Stimulated activated CD8-positive, alpha-beta memory T cell treated with anti-CD3 and anti-CD28 coated beads, Interleukin-2, amount 100 ng/mL, for 48 hours (primary cell): ENCODE results near the gene POLD3.

Experiments
- DNase-seq, 2 donors: peaks; one replicate each; pipeline ENCODE4 v3.0.0-alpha.2; 2020; ENCODE audit warnings: low read depth in 2 of 2

The POLD3 gene

DNA sequence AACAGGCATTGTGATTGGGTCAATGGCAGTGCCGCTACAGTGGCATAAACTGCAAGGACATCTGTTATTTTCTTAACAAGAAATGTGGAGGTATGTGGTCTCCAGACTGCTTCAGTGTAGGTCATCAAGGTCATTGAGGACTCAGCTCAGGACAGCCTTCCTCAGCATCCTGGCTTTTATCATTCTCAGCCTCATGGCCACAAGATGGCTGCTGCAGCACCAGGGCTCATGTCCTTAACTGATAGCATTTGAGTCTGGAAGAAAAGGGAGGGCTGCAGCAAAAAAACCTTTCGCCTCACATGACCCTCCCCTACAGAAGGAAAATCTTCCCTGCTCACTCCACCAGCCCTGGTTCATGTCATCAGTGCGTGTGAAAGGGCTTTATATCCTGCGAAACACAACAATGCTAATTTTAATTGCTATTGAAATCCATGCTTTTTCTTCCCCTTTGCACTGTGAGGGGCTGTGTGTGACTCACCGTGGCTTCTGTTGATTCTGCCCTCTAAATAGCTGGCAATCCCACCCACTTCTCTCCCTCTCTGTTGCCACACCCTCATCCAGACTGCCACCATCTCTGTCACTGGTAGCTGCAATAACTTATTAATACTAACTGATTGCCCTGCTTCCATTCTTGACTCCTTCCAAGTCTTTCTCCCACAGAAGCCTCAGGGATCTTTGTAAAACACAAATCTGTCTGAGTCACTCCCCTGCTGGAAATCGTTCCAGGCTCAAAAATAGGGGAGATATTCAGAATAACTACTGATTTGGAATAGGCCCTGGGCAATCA is 95.0 kb downstream of the POLD3 start:
- no peak for DNase-seq

DNA sequence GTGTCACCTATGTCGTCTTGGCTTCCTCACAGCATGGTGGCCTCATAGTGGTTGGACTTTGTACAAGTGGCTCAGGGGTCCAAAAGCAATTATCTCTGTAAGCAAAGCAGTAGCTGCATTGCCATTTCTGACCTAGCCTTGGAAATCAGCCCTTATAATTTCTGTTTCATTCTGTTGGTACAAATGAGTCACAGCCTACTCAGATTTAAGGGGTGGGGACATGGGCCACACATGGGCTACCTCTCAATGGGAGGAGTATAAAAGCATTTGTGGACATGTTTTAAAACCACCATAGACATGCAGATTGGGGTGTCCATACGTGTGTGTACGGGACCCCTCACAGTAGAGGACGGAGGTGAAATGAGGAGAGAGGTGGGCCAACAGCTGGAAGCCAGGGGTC is 97.3 kb downstream of the POLD3 start:
- no peak for DNase-seq

DNA sequence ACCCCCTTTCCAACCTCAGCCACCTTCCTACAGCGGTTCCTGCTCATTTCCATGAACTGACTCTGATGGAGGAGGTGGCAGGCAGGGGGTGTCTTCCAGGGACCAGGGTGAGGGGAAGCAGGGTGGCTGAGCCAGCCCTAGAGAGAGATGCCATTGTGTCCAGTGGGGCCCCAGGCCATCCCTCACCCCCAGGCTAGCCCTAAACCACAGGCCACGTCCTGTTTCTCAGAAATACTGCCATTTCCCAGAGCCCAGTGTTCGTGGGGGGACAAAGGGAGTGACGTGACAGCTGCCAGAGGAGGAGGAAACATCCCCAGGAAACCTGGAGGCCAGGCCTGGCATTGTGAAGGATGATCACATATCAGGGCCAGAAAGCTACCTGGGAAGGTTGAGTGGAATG is 99.4 kb downstream of the POLD3 start:
- no peak for DNase-seq
